Measurements from ENCODE around the gene ST3GAL4.
"Not testable (repeated sequence)": the region's sequence is repeated elsewhere in the genome, so short reads cannot be mapped to it uniquely, and the experiment has no call there.

ST3GAL4 gene

GRCh38 chr11:126391286-126391954 is 35.9 kb downstream of the ST3GAL4 start:
- no peak for DNase-seq

GRCh38 chr11:126391970-126392632 is 36.6 kb downstream of the ST3GAL4 start:
- no peak for DNase-seq

DNA sequence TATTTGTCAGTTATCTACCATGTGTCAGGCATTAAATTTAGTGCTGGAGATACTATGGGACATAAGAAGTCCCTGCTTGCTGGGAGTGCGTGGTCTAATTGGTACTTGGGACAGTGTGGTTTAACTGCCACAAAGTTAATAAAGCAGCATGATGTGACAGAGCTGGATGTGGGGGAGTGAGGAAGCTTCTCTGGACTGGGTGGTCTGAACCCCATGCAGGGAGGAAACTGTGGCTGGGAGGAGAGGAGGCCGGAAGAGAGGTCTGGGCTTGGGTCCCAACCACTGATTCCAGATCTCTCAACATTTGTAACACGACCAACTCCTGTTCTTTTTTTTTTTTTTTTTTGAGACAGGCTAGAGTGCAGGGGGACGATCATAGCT is 37.1 kb downstream of the ST3GAL4 start:
- DNase-seq, result no peak

- no peak for DNase-seq
Measured at GRCh38 chr11:126393143-126393542, 37.7 kb downstream of the ST3GAL4 start.

DNA sequence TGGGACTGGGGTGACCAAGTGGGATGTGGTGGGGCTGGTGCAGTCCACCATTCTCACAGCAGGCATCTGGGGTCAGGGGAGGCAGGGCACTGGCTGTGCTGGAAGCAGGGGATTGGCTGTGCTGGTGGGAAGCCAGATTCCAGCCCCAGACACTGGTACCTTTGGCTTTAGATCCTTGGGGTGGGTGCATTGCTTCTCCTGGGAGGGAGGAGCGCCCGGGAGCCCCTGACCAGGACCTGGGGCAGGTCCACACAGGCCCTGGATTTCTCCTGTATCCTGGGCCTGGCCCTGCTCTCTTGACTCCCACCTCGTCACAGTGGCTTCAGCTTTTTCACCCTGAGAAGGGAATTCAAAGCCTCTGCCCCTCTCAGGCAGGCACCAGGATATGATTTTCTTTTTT is 38.5 kb downstream of the ST3GAL4 start:
- DNase-seq, result no peak

DNA sequence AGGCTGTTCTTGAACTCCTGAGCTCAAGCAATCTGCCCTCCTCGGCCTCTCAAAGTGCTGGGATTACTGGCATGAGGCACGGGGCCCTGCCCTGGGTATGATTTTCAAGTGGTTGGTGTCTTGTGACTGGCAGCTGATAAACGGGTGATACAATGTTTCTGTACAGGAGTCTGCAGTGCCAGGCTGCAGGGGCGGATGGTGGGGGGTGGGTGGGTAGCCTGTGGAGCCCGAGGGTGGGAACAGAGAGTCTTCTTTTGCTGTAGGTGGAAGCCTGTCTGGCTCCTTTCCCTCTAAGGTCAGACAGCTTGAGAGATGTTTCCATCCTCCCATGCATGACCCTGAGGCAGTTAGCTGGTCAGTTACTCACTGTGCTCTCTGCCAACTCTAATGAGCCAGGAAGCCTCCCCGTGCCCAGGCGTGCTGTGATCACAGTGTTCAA is 39.2 kb downstream of the ST3GAL4 start:
- not testable (repeated sequence) for DNase-seq

DNA sequence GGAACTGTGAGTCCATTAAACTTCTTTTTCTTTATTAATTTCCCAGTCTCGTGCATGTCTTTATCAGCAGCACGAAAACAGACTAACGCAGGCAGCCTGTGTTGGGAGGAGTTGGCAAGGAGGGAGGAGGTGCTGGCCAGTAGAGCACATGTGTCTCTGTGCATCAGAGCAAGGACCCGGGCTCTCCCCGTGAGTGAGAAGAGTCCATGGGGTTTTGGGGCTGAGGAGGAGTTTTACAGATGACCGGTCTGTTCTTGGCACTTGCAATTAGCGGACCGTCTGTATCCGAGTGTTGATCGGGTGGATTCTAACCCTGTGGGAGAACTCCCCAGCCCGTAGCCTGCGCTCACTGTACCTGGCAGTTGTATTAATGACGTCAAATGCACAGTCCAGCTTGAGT is 40.3 kb downstream of the ST3GAL4 start:
- DNase-seq, result not testable (repeated sequence)

DNA sequence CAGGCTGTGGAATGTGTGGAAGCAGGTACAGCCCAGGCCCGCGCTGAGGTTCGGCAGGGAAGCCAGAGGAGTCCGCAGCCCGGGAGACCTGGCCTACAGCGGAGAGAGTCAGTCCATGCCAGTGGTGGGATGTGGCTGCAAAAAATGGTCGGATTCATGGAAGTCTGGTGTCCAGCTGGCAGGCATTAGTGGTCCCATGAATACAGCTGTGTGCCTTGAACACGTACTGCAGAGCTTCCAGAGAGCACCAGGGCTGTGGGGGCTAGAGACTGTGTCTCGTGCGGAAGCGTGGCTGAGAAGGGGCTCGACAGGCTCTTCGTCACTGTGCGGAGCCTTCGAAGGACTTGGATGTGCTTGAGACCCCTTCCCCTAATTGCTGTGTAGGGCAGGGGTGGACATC is 40.8 kb downstream of the ST3GAL4 start:
- DNase-seq, result not testable (repeated sequence)

DNA sequence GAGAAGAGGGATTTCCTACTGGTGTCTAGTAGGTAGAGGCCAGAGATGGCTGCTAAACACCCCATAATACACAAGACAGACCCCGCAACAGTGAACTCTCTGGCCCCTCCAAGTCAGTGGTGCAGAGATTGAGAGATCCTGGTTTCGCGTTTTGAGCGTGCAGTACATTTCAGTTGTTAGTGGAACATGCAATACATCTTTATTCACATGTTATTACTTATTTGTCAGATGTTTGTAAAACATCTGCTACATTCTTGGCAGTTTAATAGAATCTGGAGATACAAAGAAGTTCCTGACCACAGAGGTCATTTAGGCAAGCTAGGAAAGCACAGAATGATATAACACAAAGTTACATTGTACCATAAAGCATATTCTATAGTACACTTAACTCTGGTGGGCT is 41.5 kb downstream of the ST3GAL4 start:
- no peak for DNase-seq

DNA sequence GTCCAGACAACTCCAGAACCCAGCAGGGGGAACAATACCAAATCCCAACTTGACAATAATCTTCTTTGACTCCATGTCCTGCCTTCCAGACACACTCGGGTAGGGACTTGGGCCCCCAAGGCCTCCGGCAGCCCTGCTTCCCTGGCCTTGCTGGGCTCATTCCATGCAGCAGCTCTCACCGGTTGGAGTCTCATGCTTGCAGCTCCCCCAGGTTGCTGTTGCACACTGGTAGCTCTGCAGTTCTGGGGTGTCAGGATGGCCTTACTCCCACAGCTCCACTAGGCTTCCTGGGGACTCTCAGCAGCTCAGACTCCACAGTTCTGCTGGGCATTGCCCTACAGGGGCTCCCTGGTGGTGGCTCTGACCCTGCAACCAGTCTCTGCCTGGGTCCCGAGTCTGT is 42.8 kb downstream of the ST3GAL4 start:
- DNase-seq, result no peak

GRCh38 chr11:126398721-126399120 is 43.2 kb downstream of the ST3GAL4 start:
- DNase-seq, result no peak

DNA sequence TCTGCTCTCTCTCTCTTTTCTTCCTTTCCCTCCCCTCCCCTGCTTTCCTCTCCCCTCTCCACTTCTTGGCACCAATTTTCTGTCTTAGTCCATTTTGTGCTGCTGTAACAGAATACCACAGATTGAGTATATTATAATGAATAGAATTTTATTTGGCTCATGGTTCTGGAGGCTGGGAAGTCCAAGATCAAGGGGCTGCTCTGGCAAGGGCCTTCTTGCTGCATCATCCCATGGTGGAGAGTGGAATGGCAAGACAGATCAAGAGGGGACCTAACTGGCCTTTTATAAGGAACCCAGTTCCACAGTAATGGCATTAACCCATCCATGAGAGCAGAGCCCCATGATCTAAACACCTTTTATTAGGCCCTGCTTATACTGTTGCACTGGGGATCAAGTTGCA is 44.5 kb downstream of the ST3GAL4 start:
- DNase-seq, result no peak

- DNase-seq, result no peak
Measured at GRCh38 chr11:126400479-126400878, 45.0 kb downstream of the ST3GAL4 start.

- no peak for DNase-seq
Measured at GRCh38 chr11:126403022-126403581, 47.6 kb downstream of the ST3GAL4 start.

DNA sequence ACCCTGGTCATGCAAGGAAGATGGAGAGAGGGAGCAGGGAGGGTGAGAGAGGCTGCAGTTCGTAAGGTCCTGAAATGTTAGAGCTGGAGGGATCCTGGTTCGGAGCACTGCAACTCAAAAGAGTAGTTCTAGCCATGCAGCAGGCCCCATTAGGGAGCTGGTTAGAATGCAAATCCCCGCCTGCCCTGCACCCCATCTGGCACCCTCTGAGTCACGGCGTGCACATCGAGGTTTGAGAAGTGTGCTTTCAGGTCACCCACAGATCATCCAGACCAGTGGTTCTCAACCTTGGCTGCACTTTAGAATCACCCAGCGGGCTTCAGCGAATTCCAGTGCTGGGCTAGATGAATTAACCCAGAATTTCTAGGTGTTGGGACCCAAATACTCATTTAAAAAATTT is 48.2 kb downstream of the ST3GAL4 start:
- DNase-seq, result no peak

DNA sequence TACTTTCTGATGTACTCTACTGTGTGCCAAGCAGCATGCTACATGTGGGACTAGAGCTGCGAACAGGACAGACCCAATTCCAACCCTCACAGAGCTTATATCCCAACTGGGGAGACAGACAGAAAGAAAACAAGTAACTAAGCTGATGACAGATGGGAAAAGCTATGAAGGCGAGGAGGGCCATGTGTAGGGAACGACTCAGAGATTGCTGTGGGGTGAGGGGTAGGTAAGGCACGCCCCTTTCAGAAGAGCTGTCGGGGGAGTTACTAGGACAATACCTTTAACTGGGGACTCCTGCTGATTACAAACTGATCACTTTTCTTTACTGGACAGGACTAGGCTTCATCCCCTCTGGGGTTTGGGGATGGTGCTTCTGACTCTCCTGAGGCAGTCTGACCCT is 48.9 kb downstream of the ST3GAL4 start:
- DNase-seq, result no peak

GRCh38 chr11:126405374-126405773 is 49.9 kb downstream of the ST3GAL4 start:
- DNase-seq, result no peak

DNA sequence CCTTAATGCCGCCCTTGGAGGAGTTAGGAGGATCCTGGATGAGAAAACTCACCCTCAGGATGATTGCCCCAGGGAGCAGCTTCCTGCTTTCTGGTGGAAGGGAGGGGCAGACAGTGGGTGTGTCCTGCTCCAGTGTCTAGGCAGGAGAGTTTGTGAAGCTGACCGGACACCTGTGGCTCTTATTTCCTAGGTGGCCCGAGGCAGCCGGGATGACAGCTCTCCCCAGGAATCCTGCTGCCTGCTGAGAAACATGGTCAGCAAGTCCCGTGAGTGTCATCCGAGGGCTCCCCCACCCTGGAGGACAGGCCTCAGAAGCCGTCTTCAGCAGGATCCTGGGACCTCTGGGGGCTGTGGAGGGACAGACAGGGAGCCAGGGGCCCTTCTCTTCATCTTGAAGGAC is 50.4 kb downstream of the ST3GAL4 start:
- DNase-seq, result no peak

DNA sequence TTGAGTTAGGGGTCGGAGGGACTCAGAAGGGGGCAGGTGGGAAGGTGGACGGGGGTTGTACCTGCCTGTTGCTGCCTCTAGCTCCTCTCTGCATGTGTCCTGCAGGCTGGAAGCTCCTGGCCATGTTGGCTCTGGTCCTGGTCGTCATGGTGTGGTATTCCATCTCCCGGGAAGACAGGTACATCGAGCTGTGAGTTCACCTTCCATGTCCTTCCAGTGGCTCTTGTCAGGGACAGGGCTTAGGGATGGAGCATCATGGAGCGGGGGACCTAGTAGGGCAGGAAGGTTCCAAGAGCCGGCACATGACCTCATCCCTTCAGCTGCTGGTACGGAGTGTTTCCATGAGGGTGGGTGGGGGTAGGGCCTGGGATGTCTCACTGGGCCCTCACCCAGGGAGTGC is 50.9 kb downstream of the ST3GAL4 start:
- no peak for DNase-seq

- DNase-seq, result no peak
Measured at GRCh38 chr11:126407101-126407521, 51.6 kb downstream of the ST3GAL4 start.

DNA sequence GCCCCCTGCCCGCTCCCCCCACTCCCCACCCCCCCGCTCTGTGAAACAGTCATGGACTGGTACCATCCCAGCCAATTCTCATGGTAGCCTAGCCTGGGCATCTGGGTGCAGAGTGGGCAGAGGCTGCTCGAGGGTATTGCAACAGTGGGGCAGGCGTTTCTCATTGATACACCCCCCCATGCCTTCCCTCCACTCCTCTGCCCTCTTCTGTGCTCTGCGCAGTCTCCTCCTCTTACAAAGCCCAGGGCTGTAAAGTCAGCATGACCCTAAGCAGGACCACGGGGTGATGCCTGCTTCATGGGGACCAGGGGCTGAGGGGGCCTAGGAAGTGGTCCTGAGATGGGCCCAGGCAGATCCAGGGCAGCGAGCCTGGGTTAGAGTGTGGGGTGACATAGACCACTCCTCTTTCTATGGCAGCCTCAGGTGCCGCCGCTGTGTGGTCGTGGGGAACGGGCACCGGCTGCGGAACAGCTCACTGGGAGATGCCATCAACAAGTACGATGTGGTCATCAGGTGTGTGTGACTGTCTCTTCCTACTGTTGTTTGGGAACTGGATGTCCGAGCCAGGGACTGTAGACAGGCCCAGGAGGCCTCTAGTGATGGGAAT is 52.3 kb downstream of the ST3GAL4 start:
- DNase-seq, result no peak

GRCh38 chr11:126408496-126408895 is 53.0 kb downstream of the ST3GAL4 start:
- no peak for DNase-seq

- DNase-seq, result no peak
Measured at GRCh38 chr11:126408901-126409619, 53.6 kb downstream of the ST3GAL4 start.

Measured in NCI-H1930 (cell line).